PC-9 (cell line): ENCODE measurements around the gene DSCAML1. TPM values are rescaled to one million over a fixed set of nuclear protein-coding genes. Genes with fewer than 3 reads are reported as not detected.

ENCODE experiments used
- BruUV-seq: library from RNA; stranded (reverse); fragments of 400-500 nt; replicated peaks from 2 replicates; lab custom pipeline; 2021; lab: Mats Ljungman, UMichigan
- CTCF ChIA-PET: fragments of 300-600 bp; sonication (Branson Sonifier 250); formaldehyde crosslinking; loops from one replicate; lab custom pipeline; 2022; ENCODE audit warnings: antibody characterized with exemption; lab: Charles Lee
- POLR2A ChIA-PET: fragments of 300-600 bp; sonication (Branson Sonifier 250); formaldehyde crosslinking; loops from one replicate; lab custom pipeline; 2022; ENCODE audit warnings: antibody characterized with exemption; ENCODE audit not compliant: unreplicated experiment; lab: Charles Lee
- DNase-seq, 2 experiments: peaks; one replicate each; pipeline versions ENCODE4 v3.0.0 to v3.0.0-alpha.2; 2015 to 2022; ENCODE audit warnings: mixed read lengths in 1 of 2
- H2AFZ ChIP-seq: fragments of 200-600 bp; sonication (generic); 2 replicates; pipeline ENCODE4 v1.8.1; 2017; ENCODE audit warnings: antibody characterized with exemption
- H3F3A ChIP-seq: fragments of 200-600 bp; sonication (generic); 2 replicates; pipeline ENCODE4 v1.8.1; 2017; ENCODE audit warnings: antibody characterized with exemption, mild to moderate bottlenecking, low read depth; ENCODE audit not compliant: insufficient read depth
- H3K27ac ChIP-seq: fragments of 200-600 bp; sonication (generic); 2 replicates; pipeline ENCODE4 v1.6.1; 2016; ENCODE audit warnings: mixed run types
- H3K27me3 ChIP-seq: fragments of 200-600 bp; sonication (generic); 2 replicates; pipeline ENCODE4 v1.6.1; 2016; ENCODE audit warnings: low read depth, mixed run types; ENCODE audit not compliant: insufficient read depth
- H3K36me3 ChIP-seq: fragments of 200-600 bp; sonication (generic); 2 replicates; pipeline ENCODE4 v1.6.1; 2016; ENCODE audit warnings: low read depth, mixed run types
- H3K4me1 ChIP-seq: fragments of 200-600 bp; sonication (generic); replicated peaks from 2 replicates; pipeline ENCODE4 v1.6.1; 2016; ENCODE audit warnings: mixed run types; ENCODE audit not compliant: insufficient read depth
- H3K4me2 ChIP-seq: fragments of 200-600 bp; sonication (generic); 2 replicates; pipeline ENCODE4 v1.6.1; 2017; ENCODE audit warnings: mixed run types
- H3K4me3 ChIP-seq: fragments of 200-600 bp; sonication (generic); 2 replicates; pipeline ENCODE4 v1.6.1; 2016; ENCODE audit warnings: mixed run types
- H3K79me2 ChIP-seq: fragments of 200-600 bp; sonication (generic); 2 replicates; pipeline ENCODE4 v1.6.1; 2017; ENCODE audit warnings: low read depth, mixed run types
- H3K9me2 ChIP-seq: fragments of 200-600 bp; sonication (generic); 2 replicates; pipeline ENCODE4 v1.8.1; 2017; ENCODE audit warnings: mild to moderate bottlenecking; ENCODE audit not compliant: insufficient read depth
- H3K9me3 ChIP-seq: fragments of 200-600 bp; sonication (generic); 2 replicates; pipeline ENCODE4 v1.8.1; 2016; ENCODE audit warnings: low read depth; ENCODE audit not compliant: insufficient read depth
- H4K20me1 ChIP-seq: fragments of 200-600 bp; sonication (generic); 2 replicates; pipeline ENCODE4 v1.8.1; 2017; ENCODE audit not compliant: insufficient read depth
- EZH2 ChIP-seq: fragments of 200-600 bp; sonication (generic); IDR thresholded peaks from 2 replicates; pipeline ENCODE4 v1.8.0; 2017; ENCODE audit warnings: antibody characterized with exemption, low read depth
- intact Hi-C: fragments of 100-400 bp; cut with micrococcal nuclease; formaldehyde crosslinking; loops from one replicate; pipeline ENCODE4 v1.10.0; 2022; ENCODE audit not compliant: unreplicated experiment
- total RNA-seq: library from RNA; stranded (reverse); gene quantifications from 2 replicates; pipeline ENCODE4 v1.2.3, GENCODE V29; 2021
- TF ChIP-seq, protein P1 (sequence below): fragments of 200-600 bp; sonication (generic); conservative IDR thresholded peaks from 2 replicates; pipeline ENCODE4 v1.6.1; 2017; ENCODE audit warnings: mixed run types, antibody characterized with exemption, mild to moderate bottlenecking, moderate library complexity

The DSCAML1 gene
- total RNA-seq, 1 experiment from 2014 or later: not detected

DNA sequence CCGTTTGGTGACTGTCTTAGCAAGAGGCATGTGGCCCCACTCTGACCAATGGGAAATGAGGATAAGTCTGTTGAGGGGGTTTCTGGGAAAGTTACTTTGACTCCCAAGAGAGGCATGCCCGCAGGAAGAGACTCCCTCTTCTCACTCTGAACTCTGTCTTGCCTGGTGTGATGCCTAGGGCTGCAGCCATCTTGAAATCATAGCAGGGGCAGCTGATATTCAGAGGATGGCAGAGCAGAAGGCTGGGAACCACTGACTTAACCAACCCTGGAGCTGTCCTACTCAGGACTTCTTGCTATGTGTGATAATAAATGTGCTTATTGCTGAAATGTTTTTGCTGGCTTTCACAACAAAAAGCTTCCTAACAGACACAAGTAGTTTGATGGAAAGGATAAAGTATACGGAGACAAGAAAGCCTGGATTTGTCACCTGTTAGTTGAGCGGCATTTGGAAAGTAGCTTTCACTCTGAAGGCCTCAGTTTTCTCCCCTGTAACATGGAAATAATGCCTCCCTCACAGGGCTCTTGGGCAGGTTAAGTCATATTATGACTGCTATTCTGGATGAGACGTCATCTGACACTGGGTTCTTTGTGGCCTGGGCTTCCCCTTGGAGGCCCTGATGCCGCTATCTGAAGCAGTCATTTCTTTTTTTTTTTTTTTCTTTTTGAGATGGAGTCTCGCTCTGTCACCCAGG, 340.8 kb downstream of the DSCAML1 start:
- intact Hi-C loops: no loop called here
- CTCF ChIA-PET: no interaction called here

DNA sequence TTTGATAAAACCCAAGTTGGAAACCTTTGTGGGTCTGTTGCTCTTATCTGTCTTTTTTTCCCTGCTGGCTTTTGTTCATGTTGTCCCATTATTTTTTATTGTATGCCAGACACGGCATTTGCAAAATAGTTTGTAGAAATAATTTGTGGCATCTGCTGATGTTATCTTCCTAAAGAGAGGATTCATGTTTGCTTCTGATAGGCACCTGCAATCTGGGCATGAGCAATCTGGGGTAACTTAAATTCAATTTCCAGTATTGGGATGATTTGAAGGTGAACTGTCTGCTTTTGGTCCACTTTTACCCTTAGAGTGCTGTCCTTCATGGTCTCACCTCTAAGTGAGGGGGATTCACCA, 342.5 kb downstream of the DSCAML1 start:
- no TSS peak for BruUV-seq

More for the DNA sequence above, 340.8 kb downstream of the DSCAML1 start:
- BruUV-seq: no TSS peak
- no peaks in the 10 kb centered on the region for H4K20me1 ChIP-seq
- peaks cover 99% of the 10 kb centered on the region for H3K27me3 ChIP-seq
- no peak for DNase-seq
- no peaks in the 10 kb centered on the region for H3K36me3 ChIP-seq
- H3K4me2 ChIP-seq: no peak overlapping the region
- POLR2A ChIA-PET: no interaction called here
- H2AFZ ChIP-seq: no peak overlapping the region
- no peaks in the 10 kb centered on the region for H3K9me2 ChIP-seq
- H3K4me3 ChIP-seq: no peak overlapping the region
- no peaks in the 10 kb centered on the region for H3K79me2 ChIP-seq
- TF ChIP-seq EZH2: no peak
- TF ChIP-seq, protein P1, sequence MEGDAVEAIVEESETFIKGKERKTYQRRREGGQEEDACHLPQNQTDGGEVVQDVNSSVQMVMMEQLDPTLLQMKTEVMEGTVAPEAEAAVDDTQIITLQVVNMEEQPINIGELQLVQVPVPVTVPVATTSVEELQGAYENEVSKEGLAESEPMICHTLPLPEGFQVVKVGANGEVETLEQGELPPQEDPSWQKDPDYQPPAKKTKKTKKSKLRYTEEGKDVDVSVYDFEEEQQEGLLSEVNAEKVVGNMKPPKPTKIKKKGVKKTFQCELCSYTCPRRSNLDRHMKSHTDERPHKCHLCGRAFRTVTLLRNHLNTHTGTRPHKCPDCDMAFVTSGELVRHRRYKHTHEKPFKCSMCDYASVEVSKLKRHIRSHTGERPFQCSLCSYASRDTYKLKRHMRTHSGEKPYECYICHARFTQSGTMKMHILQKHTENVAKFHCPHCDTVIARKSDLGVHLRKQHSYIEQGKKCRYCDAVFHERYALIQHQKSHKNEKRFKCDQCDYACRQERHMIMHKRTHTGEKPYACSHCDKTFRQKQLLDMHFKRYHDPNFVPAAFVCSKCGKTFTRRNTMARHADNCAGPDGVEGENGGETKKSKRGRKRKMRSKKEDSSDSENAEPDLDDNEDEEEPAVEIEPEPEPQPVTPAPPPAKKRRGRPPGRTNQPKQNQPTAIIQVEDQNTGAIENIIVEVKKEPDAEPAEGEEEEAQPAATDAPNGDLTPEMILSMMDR: no peak
- no peaks in the 10 kb centered on the region for H3K9me3 ChIP-seq
- H3F3A ChIP-seq: no peaks in the 10 kb centered on the region
- H3K4me1 ChIP-seq: no peaks in the 10 kb centered on the region
- H3K27ac ChIP-seq: no peak overlapping the region

DNA sequence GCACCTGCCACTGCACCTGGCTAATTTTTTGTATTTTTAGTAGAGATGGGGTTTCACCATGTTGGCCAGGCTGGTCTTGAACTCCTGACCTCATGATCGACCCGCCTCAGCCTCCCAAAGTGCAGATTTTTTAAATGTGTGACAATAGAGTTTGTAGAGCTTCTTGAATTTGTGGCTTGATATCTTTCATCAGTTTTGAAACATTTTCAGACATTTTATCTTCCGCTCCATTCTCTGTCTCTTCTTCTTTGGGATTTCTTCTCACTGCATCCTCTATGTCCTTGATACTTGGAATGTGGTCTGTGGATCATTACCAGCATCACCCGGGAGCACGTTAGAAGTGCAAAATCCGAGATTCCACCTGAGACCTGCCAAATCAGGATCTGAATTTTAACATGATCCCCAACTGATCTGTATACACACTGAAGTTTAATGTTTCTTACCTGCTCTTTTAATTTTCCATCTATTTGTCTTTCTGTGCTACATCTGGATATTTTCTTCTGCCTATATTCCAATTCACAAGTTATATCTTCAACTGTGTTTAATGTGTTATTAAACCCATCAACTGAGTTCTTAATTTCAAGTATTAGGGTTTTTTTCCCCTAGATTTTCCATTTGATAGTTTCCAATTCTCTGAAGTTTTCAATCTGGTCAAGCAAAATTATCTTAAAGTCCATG, 343.0 kb downstream of the DSCAML1 start:
- no TSS peak for BruUV-seq
- no peak overlapping the region for H3K27ac ChIP-seq
- intact Hi-C loops: no loop called here
- ChIA-PET POLR2A (no interaction called here), CTCF (no interaction called here)
- no peaks in the 10 kb centered on the region for H3K9me3 ChIP-seq
- H3K4me3 ChIP-seq: no peak overlapping the region
- peaks cover 99% of the 10 kb centered on the region for H3K27me3 ChIP-seq
- H2AFZ ChIP-seq: no peak overlapping the region
- H3K4me1 ChIP-seq: no peaks in the 10 kb centered on the region
- no peaks in the 10 kb centered on the region for H3K79me2 ChIP-seq
- H4K20me1 ChIP-seq: no peaks in the 10 kb centered on the region
- no peaks in the 10 kb centered on the region for H3K36me3 ChIP-seq
- no peaks in the 10 kb centered on the region for H3K9me2 ChIP-seq
- no peak for DNase-seq
- TF ChIP-seq, protein P1: no peak
- TF ChIP-seq EZH2: no peak
- no peaks in the 10 kb centered on the region for H3F3A ChIP-seq
- no peak overlapping the region for H3K4me2 ChIP-seq

More for the DNA sequence above, 342.5 kb downstream of the DSCAML1 start:
- ChIA-PET CTCF (no interaction called here), POLR2A (no interaction called here)
- Histone ChIP-seq H3K4me3 (no peak overlapping the region), H3K79me2 (no peaks in the 10 kb centered on the region), H3K4me2 (no peak overlapping the region), H3K4me1 (no peaks in the 10 kb centered on the region), H3K9me2 (no peaks in the 10 kb centered on the region), H3K27ac (no peak overlapping the region), H3K9me3 (no peaks in the 10 kb centered on the region), H3K36me3 (no peaks in the 10 kb centered on the region), H2AFZ (no peak overlapping the region), H3F3A (no peaks in the 10 kb centered on the region), H3K27me3 (peaks cover 99% of the 10 kb centered on the region), H4K20me1 (no peaks in the 10 kb centered on the region)
- intact Hi-C loops: no loop called here
- TF ChIP-seq, protein P1: no peak
- TF ChIP-seq EZH2: no peak
- DNase-seq: no peak
